BJ (cell line): ENCODE data around the gene CCDC195. TPM values are rescaled to one million over a fixed set of nuclear protein-coding genes. Genes with fewer than 3 reads are reported as not detected.

Experiments used
- CTCF ChIA-PET: fragments of 350-600 bp; formaldehyde crosslinking; extraction: SDS; loops from one replicate; lab custom pipeline; 2021; ENCODE audit warnings: antibody characterized with exemption, inconsistent platforms; lab: Yijun Ruan, JAX
- POLR2A ChIA-PET: fragments of 300-600 bp; sonication (Branson Sonifier 250); formaldehyde crosslinking; extraction: SDS; loops from one replicate; lab custom pipeline; 2021; ENCODE audit warnings: antibody characterized with exemption; lab: Charles Lee
- DNase-seq: peaks from one replicate; pipeline ENCODE4 v3.0.0-alpha.2; 2011; ENCODE audit warnings: low read depth
- H3K27me3 ChIP-seq: 2 replicates; pipeline ENCODE4 v1.6.0; 2011; ENCODE audit warnings: low read length; ENCODE audit not compliant: control insufficient read depth, insufficient read depth
- H3K36me3 ChIP-seq: 2 replicates; pipeline ENCODE4 v1.5.1; 2011; ENCODE audit warnings: low read length; ENCODE audit not compliant: control insufficient read depth, insufficient read depth
- H3K4me3 ChIP-seq: 2 replicates; pipeline ENCODE4 v1.5.1; 2011; ENCODE audit warnings: low read depth, mild to moderate bottlenecking, control low read depth, low read length
- polyA plus RNA-seq: library from polyadenylated mRNA; depleted of rRNA; stranded (reverse); fragments of >200 nt; gene quantifications from 2 replicates; pipeline ENCODE4 v1.2.3, GENCODE V29; 2011
- TF ChIP-seq, protein P1 (sequence below): IDR thresholded peaks from 2 replicates; pipeline ENCODE4 v1.5.1; 2011; ENCODE audit warnings: low read depth, mild to moderate bottlenecking, control low read depth, inconsistent platforms, low read length, moderate library complexity; ENCODE audit not compliant: insufficient read depth

The CCDC195 gene
- polyA plus RNA-seq, 1 experiment = not detected

DNA sequence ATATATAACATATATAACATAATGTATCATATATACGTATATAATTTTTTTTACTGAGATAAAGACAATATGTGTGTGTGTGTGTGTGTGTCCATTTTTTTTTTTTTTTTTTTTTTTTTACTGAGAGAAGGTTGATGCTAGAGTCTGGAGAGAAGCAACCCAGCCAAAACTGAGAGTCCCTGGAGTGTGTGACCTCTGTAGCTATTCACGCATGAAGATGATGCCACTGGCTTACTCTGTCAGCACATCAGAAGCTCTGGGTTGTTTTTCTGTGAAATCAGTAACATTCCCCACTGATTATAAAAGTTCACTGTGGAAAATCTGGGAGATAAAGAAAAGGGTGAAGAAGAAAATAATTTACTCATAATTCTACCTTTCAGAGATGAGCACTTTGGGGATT, 27.2 kb downstream of the CCDC195 start:
- CTCF ChIA-PET = no interaction called here
- DNase-seq = no peak
- TF ChIP-seq, protein P1, sequence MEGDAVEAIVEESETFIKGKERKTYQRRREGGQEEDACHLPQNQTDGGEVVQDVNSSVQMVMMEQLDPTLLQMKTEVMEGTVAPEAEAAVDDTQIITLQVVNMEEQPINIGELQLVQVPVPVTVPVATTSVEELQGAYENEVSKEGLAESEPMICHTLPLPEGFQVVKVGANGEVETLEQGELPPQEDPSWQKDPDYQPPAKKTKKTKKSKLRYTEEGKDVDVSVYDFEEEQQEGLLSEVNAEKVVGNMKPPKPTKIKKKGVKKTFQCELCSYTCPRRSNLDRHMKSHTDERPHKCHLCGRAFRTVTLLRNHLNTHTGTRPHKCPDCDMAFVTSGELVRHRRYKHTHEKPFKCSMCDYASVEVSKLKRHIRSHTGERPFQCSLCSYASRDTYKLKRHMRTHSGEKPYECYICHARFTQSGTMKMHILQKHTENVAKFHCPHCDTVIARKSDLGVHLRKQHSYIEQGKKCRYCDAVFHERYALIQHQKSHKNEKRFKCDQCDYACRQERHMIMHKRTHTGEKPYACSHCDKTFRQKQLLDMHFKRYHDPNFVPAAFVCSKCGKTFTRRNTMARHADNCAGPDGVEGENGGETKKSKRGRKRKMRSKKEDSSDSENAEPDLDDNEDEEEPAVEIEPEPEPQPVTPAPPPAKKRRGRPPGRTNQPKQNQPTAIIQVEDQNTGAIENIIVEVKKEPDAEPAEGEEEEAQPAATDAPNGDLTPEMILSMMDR = no peak
- Histone ChIP-seq H3K4me3 (no peak overlapping the region), H3K36me3 (no peaks in the 10 kb centered on the region), H3K27me3 (no peaks in the 10 kb centered on the region)
- POLR2A ChIA-PET = no interaction called here

DNA sequence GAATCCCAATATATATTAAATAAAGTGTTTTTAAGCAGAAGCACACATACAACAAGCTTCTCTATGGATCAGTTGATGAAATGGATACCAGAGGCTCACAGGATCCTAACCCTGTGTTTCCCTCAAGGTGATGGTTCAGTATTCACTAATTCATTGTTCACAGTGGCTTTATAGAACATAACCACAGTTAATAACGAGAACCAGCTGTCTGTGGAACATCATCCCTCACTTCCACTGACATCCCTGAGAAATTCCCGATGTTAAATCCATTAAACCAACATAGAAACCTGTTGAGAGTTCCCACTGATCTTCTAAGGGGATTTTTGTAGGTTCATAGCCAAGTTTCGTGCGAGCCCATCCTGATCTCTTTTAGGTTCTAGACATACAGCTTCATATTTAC, 29.0 kb downstream of the CCDC195 start:
- Histone ChIP-seq H3K27me3 (no peaks in the 10 kb centered on the region), H3K4me3 (no peak overlapping the region), H3K36me3 (no peaks in the 10 kb centered on the region)
- no peak for DNase-seq
- CTCF ChIA-PET = no interaction called here
- POLR2A ChIA-PET = no interaction called here
- TF ChIP-seq, protein P1 = no peak

DNA sequence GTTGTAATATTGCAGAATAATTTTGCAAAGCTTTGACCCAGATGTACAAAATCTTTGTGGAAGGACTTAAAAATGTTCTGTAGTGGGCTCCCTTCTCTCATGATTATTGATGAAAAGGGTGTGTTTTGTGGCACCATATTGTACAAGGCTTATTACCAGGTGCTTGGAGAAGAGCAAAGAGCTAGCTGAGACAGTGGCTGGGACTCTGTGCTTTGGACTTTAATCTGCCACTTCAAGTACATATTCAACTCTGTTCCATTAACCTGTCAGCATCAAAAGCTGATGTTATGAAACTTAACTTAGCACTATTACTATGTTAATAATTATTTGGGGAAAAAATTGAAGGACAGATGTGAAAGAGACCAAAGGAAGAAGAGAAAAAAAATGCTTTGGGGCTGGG, 31.0 kb downstream of the CCDC195 start:
- TF ChIP-seq, protein P1 = no peak
- ChIA-PET CTCF (interaction anchor here (0.8 to 1.0 kb wide), 2 partner anchors 14 to 33 kb away, joined by 3 read pairs; no protein-coding TSS in a partner anchor), POLR2A (no interaction called here)
- no peak for DNase-seq
- Histone ChIP-seq H3K27me3 (no peaks in the 10 kb centered on the region), H3K36me3 (no peaks in the 10 kb centered on the region), H3K4me3 (no peak overlapping the region)

DNA sequence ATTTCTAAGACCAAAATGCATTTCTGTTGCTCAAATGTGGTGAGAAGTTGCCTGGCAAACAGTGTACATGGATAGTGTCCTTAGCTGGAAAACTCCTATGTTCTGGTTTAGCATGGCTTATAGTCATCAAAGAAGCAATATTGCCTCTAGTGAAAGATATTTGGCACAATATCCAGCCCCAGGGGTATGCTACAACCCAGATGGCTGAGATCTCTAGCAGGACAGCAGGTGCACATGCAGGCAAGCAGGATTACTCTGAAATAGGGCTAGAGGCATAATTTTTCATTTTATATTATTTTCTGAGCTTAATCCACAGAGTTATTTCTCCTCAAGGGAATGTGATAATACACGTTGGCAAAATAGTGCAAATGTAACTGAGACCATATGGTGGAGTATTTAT, 34.0 kb downstream of the CCDC195 start:
- POLR2A ChIA-PET = no interaction called here

DNA sequence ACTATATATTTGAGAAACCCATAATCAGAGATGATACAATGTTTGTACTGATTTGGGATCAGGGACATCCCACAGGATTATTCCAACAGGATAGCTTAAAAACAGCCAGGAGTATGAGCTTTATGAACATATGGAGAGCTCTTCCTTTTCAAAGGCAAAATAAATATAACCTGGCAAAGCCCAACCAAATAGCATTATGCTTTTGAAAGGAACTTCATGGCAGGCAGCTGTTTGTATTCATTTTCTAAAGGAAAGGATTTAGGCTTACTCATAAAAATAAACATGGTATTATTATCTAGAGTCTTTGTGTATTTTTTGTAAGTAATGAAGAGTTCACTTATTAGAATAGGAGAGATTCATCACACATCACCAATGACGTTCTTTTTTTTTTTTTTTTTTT, 44.4 kb downstream of the CCDC195 start:
- ChIA-PET POLR2A (no interaction called here), CTCF (no interaction called here)
- DNase-seq = no peak
- TF ChIP-seq, protein P1 = no peak
- no peak overlapping the region for H3K4me3 ChIP-seq
- H3K27me3 ChIP-seq = no peaks in the 10 kb centered on the region
- H3K36me3 ChIP-seq = no peaks in the 10 kb centered on the region

More for the DNA sequence above, 34.0 kb downstream of the CCDC195 start:
- no peaks in the 10 kb centered on the region for H3K36me3 ChIP-seq
- DNase-seq = no peak
- TF ChIP-seq, protein P1 = no peak
- CTCF ChIA-PET = no interaction called here
- no peak overlapping the region for H3K4me3 ChIP-seq
- no peaks in the 10 kb centered on the region for H3K27me3 ChIP-seq
